H9 (cell line): ENCODE data around the gene LBX1. TPM values are rescaled to one million over a fixed set of nuclear protein-coding genes. Genes with fewer than 3 reads are reported as not detected.

Source experiments
- DNase-seq: peaks from one replicate; pipeline ENCODE4 v3.0.0-alpha.2; 2017
- H2AFZ ChIP-seq: one replicate; pipeline ENCODE4 v1.6.1; 2013; ENCODE audit warnings: mild to moderate bottlenecking, low read length, control low read depth, moderate library complexity
- H2AK5ac ChIP-seq: 2 replicates; pipeline ENCODE4 v1.6.1; 2013; ENCODE audit warnings: low read length, control low read depth, mixed read lengths; ENCODE audit not compliant: insufficient read length
- H2BK120ac ChIP-seq: one replicate; pipeline ENCODE4 v1.6.1; 2013; ENCODE audit warnings: low read depth, mild to moderate bottlenecking, low read length, control low read depth, inconsistent platforms; ENCODE audit not compliant: poor library complexity, severe bottlenecking
- H2BK12ac ChIP-seq: 2 replicates; pipeline ENCODE4 v1.6.1; 2013; ENCODE audit warnings: low read length, control low read depth, mixed read lengths, low read depth; ENCODE audit not compliant: insufficient read length
- H2BK15ac ChIP-seq: 2 replicates; pipeline ENCODE4 v1.6.1; 2013; ENCODE audit warnings: low read depth, low read length, control low read depth
- H2BK20ac ChIP-seq: one replicate; pipeline ENCODE4 v1.6.1; 2013; ENCODE audit warnings: low read depth, mild to moderate bottlenecking, low read length, control low read depth, inconsistent platforms; ENCODE audit not compliant: poor library complexity, severe bottlenecking
- H2BK5ac ChIP-seq: 2 replicates; pipeline ENCODE4 v1.6.1; 2013; ENCODE audit warnings: low read length, control low read depth, mixed read lengths; ENCODE audit not compliant: insufficient read length
- H3K14ac ChIP-seq: 2 replicates; pipeline ENCODE4 v1.6.1; 2013; ENCODE audit warnings: low read length, control low read depth; ENCODE audit not compliant: insufficient read depth
- H3K18ac ChIP-seq: 2 replicates; pipeline ENCODE4 v1.6.1; 2013; ENCODE audit warnings: low read depth, mild to moderate bottlenecking, mixed read lengths, low read length, control low read depth; ENCODE audit not compliant: insufficient read length
- H3K23ac ChIP-seq: 2 replicates; pipeline ENCODE4 v1.6.1; 2013; ENCODE audit warnings: low read length, control low read depth, mixed read lengths, low read depth; ENCODE audit not compliant: insufficient read length
- H3K23me2 ChIP-seq: 2 replicates; pipeline ENCODE4 v1.6.1; 2013; ENCODE audit warnings: low read depth, mild to moderate bottlenecking, mixed read lengths, low read length, control low read depth; ENCODE audit not compliant: insufficient read length, poor library complexity, severe bottlenecking
- H3K27ac ChIP-seq: 2 replicates; pipeline ENCODE4 v1.5.1; 2013; ENCODE audit warnings: low read length, control low read depth, mixed read lengths, low read depth; ENCODE audit not compliant: insufficient read length
- H3K27me3 ChIP-seq: 2 replicates; pipeline ENCODE4 v1.6.1; 2013; ENCODE audit warnings: low read length, control low read depth, inconsistent platforms; ENCODE audit not compliant: insufficient read depth
- H3K4ac ChIP-seq: 2 replicates; pipeline ENCODE4 v1.6.1; 2013; ENCODE audit warnings: low read depth, mild to moderate bottlenecking, control low read depth, inconsistent platforms, low read length, moderate library complexity
- H3K4me1 ChIP-seq: 2 replicates; pipeline ENCODE4 v1.6.1; 2013; ENCODE audit warnings: low read length, control low read depth, inconsistent platforms; ENCODE audit not compliant: insufficient read depth
- H3K4me2 ChIP-seq: 2 replicates; pipeline ENCODE4 v1.6.1; 2013; ENCODE audit warnings: low read length, control low read depth, mixed read lengths; ENCODE audit not compliant: insufficient read length, insufficient read depth
- H3K56ac ChIP-seq: 2 replicates; pipeline ENCODE4 v1.6.1; 2013; ENCODE audit warnings: low read depth, mild to moderate bottlenecking, mixed read lengths, low read length, control low read depth; ENCODE audit not compliant: insufficient read length
- H3K79me1 ChIP-seq: 2 replicates; pipeline ENCODE4 v1.6.1; 2013; ENCODE audit warnings: low read depth, mild to moderate bottlenecking, moderate library complexity, low read length, control low read depth, inconsistent platforms; ENCODE audit not compliant: insufficient read depth, poor library complexity, severe bottlenecking
- H3K79me2 ChIP-seq: 2 replicates; pipeline ENCODE4 v1.6.1; 2013; ENCODE audit warnings: low read length, control low read depth, inconsistent platforms; ENCODE audit not compliant: insufficient read depth
- H3K9ac ChIP-seq: 2 replicates; pipeline ENCODE4 v1.6.1; 2013; ENCODE audit warnings: low read length, control low read depth, mixed read lengths; ENCODE audit not compliant: insufficient read length; ENCODE audit errors: extremely low read depth
- H3K9me3 ChIP-seq: one replicate; pipeline ENCODE4 v1.6.1; 2013; ENCODE audit warnings: low read depth, low read length, inconsistent platforms; ENCODE audit not compliant: control insufficient read depth
- H3T11ph ChIP-seq: one replicate; pipeline ENCODE4 v1.6.1; 2013; ENCODE audit warnings: mild to moderate bottlenecking, low read length, control low read depth, inconsistent platforms
- H4K20me1 ChIP-seq: one replicate; pipeline ENCODE4 v1.6.1; 2013; ENCODE audit not compliant: control insufficient read depth, insufficient read length, insufficient read depth
- H4K5ac ChIP-seq: 2 replicates; pipeline ENCODE4 v1.6.1; 2013; ENCODE audit warnings: low read depth, mild to moderate bottlenecking, mixed read lengths, low read length, control low read depth; ENCODE audit not compliant: insufficient read length
- H4K8ac ChIP-seq: replicated peaks from 2 replicates; pipeline ENCODE4 v1.6.1; 2013; ENCODE audit warnings: low read length, control low read depth, mixed read lengths, low read depth; ENCODE audit not compliant: insufficient read length
- H4K91ac ChIP-seq: 2 replicates; pipeline ENCODE4 v1.6.1; 2013; ENCODE audit warnings: low read depth, mild to moderate bottlenecking, moderate library complexity, mixed read lengths, low read length, control low read depth; ENCODE audit not compliant: insufficient read length
- H3K27ac Mint-ChIP-seq, 3 experiments: 2 replicates in 2 of 3; 3 replicates in 1 of 3; pipeline ENCODE4 v1.8.0; 2020 to 2021; ENCODE audit warnings: mixed read lengths in 3 of 3, mild to moderate bottlenecking in 1 of 3, moderate library complexity in 1 of 3
- H3K27me3 Mint-ChIP-seq: 2 replicates; pipeline ENCODE4 v1.8.0; 2021; ENCODE audit warnings: low read depth, mild to moderate bottlenecking, moderate library complexity, mixed read lengths
- H3K36me3 Mint-ChIP-seq, 3 experiments: 2 replicates in 2 of 3; 3 replicates in 1 of 3; pipeline ENCODE4 v1.8.0; 2020 to 2021; ENCODE audit warnings: low read depth in 3 of 3, mixed read lengths in 3 of 3; ENCODE audit not compliant: insufficient read depth in 1 of 3
- H3K4me1 Mint-ChIP-seq, 2 experiments: 2 replicates each; pipeline ENCODE4 v1.8.0; 2020; ENCODE audit warnings: mixed read lengths in 2 of 2
- H3K4me3 Mint-ChIP-seq, 2 experiments: 2 replicates in 1 of 2; 3 replicates in 1 of 2; pipeline ENCODE4 v1.8.0; 2020 to 2021; ENCODE audit warnings: mild to moderate bottlenecking in 2 of 2, mixed read lengths in 2 of 2, moderate library complexity in 1 of 2
- H3K9me3 Mint-ChIP-seq, 2 experiments: 2 replicates in 1 of 2; 3 replicates in 1 of 2; pipeline ENCODE4 v1.8.0; 2020; ENCODE audit warnings: mild to moderate bottlenecking in 2 of 2, mixed read lengths in 2 of 2, moderate library complexity in 1 of 2
- WGBS: extraction: QIAGEN DNeasy Blood & Tissue Kit; methylation state at CpG from one replicate; pipeline ENCODE4 v1.1.7; 2013; ENCODE audit warnings: missing lambda C conversion rate, low lambda C conversion rate, mixed read lengths; ENCODE audit not compliant: insufficient read length; ENCODE audit errors: extremely low coverage; 5-methylcytosine and 5-hydroxymethylcytosine counted together
- total RNA-seq: library from RNA; stranded (reverse); gene quantifications from 2 replicates; pipeline ENCODE4 v1.2.1, GENCODE V29; 2021
- TF ChIP-seq, protein P1 (sequence below): fragments of 200-600 bp; sonication (generic); conservative IDR thresholded peaks from 3 replicates; pipeline ENCODE4 v1.8.0; 2021; ENCODE audit warnings: antibody characterized with exemption, mild to moderate bottlenecking

The LBX1 gene
- total RNA-seq, 1 experiment from 2014 or later = not detected

DNA sequence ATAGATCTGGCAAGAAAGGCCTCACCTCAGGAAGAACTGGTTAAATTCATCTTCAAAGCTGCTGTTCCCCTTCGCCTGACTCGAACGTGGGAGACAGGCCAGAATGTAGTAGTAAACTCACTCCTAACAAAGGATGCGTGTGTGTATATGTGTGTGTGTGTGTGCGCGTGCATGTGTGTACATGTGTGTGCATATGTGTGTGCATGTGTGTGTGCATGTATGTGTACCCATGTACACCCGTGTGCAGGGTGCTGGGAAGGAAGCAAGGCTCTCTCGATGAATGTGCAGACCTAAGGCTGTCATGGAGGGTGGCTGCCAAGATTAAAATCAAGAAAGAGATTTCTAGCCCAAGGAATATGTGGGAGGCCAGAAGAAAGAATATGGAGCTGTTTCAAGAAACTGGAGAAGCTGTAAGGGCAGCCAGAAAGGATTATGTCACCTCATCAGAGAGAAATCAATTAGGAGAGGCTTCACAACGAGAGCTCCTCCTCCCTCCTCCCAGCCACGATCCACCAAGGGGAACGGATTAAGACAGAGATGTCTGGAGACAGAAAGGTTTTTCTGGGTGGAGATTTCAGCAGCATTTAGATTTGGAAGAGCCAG, 34.0 kb upstream of the LBX1 start:
- Histone ChIP-seq H4K91ac (no peak overlapping the region), H3K27me3 (no peaks in the 10 kb centered on the region; the same call in 1 of the 2 replicates), H3K14ac (no peak overlapping the region), H3T11ph (no peak overlapping the region), H2AK5ac (no peak overlapping the region), H2BK15ac (no peak overlapping the region), H3K27ac (no peak overlapping the region), H3K23ac (no peak overlapping the region), H2BK20ac (no peak overlapping the region), H4K5ac (no peak overlapping the region), H2BK120ac (no peak overlapping the region), H3K56ac (peak overlapping the region; percentile 84), H4K20me1 (no peaks in the 10 kb centered on the region), H2BK5ac (no peak overlapping the region), H3K4ac (no peak overlapping the region), H3K23me2 (no peaks in the 10 kb centered on the region), H3K9ac (no peak overlapping the region), H4K8ac (no peak overlapping the region), H3K79me2 (no peaks in the 10 kb centered on the region), H3K9me3 (no peaks in the 10 kb centered on the region), H3K4me1 (peaks cover 5% of the 10 kb centered on the region; the same call in 1 of the 2 replicates), H3K18ac (no peak overlapping the region), H3K79me1 (no peaks in the 10 kb centered on the region), H3K4me2 (no peak overlapping the region), H2BK12ac (no peak overlapping the region), H2AFZ (no peak overlapping the region)
- Mint-ChIP-seq H3K27ac (no peak overlapping the region; a peak in 2 of 7 replicates), H3K36me3 (no peaks in the 10 kb centered on the region), H3K4me1 (peaks cover 45 to 53% of the 10 kb centered on the region in 2 experiments), H3K4me3 (no peak overlapping the region; a peak in 1 of 5 replicates), H3K27me3 (peaks cover 50% of the 10 kb centered on the region), H3K9me3 (no peaks in the 10 kb centered on the region; a peak in 2 of 5 replicates)
- TF ChIP-seq, protein P1, sequence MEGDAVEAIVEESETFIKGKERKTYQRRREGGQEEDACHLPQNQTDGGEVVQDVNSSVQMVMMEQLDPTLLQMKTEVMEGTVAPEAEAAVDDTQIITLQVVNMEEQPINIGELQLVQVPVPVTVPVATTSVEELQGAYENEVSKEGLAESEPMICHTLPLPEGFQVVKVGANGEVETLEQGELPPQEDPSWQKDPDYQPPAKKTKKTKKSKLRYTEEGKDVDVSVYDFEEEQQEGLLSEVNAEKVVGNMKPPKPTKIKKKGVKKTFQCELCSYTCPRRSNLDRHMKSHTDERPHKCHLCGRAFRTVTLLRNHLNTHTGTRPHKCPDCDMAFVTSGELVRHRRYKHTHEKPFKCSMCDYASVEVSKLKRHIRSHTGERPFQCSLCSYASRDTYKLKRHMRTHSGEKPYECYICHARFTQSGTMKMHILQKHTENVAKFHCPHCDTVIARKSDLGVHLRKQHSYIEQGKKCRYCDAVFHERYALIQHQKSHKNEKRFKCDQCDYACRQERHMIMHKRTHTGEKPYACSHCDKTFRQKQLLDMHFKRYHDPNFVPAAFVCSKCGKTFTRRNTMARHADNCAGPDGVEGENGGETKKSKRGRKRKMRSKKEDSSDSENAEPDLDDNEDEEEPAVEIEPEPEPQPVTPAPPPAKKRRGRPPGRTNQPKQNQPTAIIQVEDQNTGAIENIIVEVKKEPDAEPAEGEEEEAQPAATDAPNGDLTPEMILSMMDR = no peak
- no peak for DNase-seq
- WGBS = no CpG with 5 or more reads among the region's 11 CpGs
